ENCODE measurements around the gene BHLHE40.

The BHLHE40 gene

DNA sequence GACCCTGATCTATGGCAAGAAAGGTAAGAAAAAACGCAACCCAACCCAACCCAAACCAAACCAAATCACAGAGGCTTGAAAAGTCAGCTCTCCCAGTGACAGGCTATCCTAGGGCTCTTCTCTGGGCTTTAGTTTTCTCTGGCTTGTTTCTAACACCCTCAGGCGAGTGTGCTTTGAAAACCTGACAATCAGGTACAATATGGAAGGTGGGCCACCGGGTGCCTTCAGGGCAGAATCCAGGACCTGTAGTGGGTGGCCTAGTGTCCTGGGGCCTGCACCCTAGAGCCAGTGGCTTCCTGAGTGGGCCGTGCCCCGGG is 46.8 kb downstream of the BHLHE40 start:
- H3K36me3 ChIP-seq, result no peaks in the 10 kb centered on the region
- no peaks in the 10 kb centered on the region for H3K9me3 ChIP-seq
- TF ChIP-seq, protein P1, sequence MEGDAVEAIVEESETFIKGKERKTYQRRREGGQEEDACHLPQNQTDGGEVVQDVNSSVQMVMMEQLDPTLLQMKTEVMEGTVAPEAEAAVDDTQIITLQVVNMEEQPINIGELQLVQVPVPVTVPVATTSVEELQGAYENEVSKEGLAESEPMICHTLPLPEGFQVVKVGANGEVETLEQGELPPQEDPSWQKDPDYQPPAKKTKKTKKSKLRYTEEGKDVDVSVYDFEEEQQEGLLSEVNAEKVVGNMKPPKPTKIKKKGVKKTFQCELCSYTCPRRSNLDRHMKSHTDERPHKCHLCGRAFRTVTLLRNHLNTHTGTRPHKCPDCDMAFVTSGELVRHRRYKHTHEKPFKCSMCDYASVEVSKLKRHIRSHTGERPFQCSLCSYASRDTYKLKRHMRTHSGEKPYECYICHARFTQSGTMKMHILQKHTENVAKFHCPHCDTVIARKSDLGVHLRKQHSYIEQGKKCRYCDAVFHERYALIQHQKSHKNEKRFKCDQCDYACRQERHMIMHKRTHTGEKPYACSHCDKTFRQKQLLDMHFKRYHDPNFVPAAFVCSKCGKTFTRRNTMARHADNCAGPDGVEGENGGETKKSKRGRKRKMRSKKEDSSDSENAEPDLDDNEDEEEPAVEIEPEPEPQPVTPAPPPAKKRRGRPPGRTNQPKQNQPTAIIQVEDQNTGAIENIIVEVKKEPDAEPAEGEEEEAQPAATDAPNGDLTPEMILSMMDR (IDR thresholded peaks at IDR 0.05), result no peak
- peak overlapping the region; percentile 79 to 85 for H3K27ac ChIP-seq
- peaks cover 0 to 19% (median 7%) of the 10 kb centered on the region in 4 donors for H3K4me1 ChIP-seq
- peak overlapping the region; percentile 50 to 57 for H3K4me3 ChIP-seq
- no peaks in the 10 kb centered on the region for H3K27me3 ChIP-seq
- intact Hi-C loops (cut with DNase I; ENCODE audit: low total_unique reads), result loop anchor here (2.0 to 5.0 kb wide), 2 partner anchors 39 to 315 kb away; no protein-coding TSS in a partner anchor
- no peak for DNase-seq

DNA sequence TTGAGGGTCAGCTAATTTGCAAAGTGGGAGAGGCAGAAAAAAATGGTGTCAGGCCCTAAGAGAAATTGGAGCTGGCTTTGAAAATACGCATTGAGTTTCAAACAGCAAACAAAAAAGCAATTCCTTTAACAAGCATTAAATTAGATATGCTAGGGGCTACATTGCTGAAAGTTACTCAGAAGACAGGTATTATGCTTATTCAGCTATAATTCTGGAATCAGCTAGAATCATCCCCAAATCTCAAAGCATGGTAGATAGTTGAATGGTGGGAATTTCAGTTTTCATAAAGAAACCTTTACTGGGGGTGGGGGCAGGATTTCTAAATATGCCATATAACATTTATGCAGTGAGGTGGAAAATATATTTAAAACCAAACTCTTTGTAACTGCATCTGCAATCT is 50.5 kb downstream of the BHLHE40 start:
- intact Hi-C loops (cut with DNase I; ENCODE audit: low total_unique reads), result loop anchor here (5.0 kb wide), 1 partner anchor 42 kb away; no protein-coding TSS in a partner anchor
- no peak overlapping the region for H3K27ac ChIP-seq
- H3K9me3 ChIP-seq, result no peaks in the 10 kb centered on the region
- TF ChIP-seq, protein P1 (IDR thresholded peaks at IDR 0.05), result no peak
- H3K4me3 ChIP-seq, result no peak overlapping the region
- H3K27me3 ChIP-seq, result no peaks in the 10 kb centered on the region
- no peak for DNase-seq
- H3K36me3 ChIP-seq, result no peaks in the 10 kb centered on the region
- H3K4me1 ChIP-seq, result peaks cover 0 to 9% (median 3%) of the 10 kb centered on the region in 4 donors

DNA sequence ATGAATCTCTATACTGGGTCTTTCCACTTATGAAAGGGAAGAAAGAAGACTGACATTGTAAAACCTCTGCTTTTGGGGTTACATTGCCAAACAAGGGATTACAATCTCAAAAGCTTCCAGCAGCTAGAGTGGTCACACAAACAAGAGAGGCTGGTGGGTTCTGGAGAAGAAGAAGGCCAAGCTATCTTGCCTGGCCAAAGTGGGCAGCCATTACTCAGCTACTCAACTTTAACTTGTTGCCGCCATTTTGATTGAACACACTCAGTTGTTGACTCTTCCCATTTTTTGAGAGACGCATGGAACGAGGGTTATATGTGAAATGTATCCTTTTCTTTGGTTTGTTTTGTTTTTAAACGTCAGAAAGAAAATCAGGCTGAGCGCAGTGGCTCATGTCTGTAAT is 50.9 kb downstream of the BHLHE40 start:
- peaks cover 0 to 9% (median 3%) of the 10 kb centered on the region in 4 donors for H3K4me1 ChIP-seq
- no peaks in the 10 kb centered on the region for H3K36me3 ChIP-seq
- H3K27me3 ChIP-seq, result no peaks in the 10 kb centered on the region
- H3K9me3 ChIP-seq, result no peaks in the 10 kb centered on the region
- DNase-seq, result no peak
- TF ChIP-seq, protein P1 (IDR thresholded peaks at IDR 0.05), result no peak
- intact Hi-C loops (cut with DNase I; ENCODE audit: low total_unique reads), result no loop called here
- no peak overlapping the region for H3K27ac ChIP-seq
- H3K4me3 ChIP-seq, result no peak overlapping the region

DNA sequence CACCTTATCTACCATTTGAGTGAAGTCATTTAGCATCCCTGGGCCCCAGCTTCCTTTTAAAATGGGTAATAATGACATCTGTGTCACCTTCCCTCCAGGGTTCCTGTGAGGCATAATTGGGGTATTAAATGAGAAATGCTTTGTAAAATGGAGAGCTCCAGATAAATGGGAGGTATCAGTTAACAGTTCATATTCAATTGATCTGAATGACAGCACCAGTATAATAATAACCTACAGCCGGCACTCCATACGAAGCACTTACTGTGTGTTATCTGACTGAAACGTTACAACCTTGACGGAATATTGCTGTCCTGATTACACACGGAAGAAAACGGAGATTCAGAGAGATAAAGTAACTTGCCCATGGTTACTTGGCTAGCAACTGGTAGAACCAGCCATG is 53.6 kb downstream of the BHLHE40 start:
- DNase-seq, result no peak
- intact Hi-C loops (cut with DNase I; ENCODE audit: low total_unique reads), result no loop called here
- Histone ChIP-seq H3K36me3 (no peaks in the 10 kb centered on the region), H3K4me1 (no peaks in the 10 kb centered on the region), H3K27ac (no peak overlapping the region), H3K9me3 (no peaks in the 10 kb centered on the region), H3K27me3 (no peaks in the 10 kb centered on the region), H3K4me3 (no peak overlapping the region)
- TF ChIP-seq, protein P1 (IDR thresholded peaks at IDR 0.05), result no peak

All from tibial artery (tissue), 4 donors.